Measurements from ENCODE around the gene MTERF2.

The MTERF2 gene

GRCh38 chr12:106986135-106986534 is 811 bp downstream of the MTERF2 start:
- DNase-seq: no peak

- no peak for DNase-seq
Observed at GRCh38 chr12:106985479-106985878, 1.5 kb downstream of the MTERF2 start.

DNA sequence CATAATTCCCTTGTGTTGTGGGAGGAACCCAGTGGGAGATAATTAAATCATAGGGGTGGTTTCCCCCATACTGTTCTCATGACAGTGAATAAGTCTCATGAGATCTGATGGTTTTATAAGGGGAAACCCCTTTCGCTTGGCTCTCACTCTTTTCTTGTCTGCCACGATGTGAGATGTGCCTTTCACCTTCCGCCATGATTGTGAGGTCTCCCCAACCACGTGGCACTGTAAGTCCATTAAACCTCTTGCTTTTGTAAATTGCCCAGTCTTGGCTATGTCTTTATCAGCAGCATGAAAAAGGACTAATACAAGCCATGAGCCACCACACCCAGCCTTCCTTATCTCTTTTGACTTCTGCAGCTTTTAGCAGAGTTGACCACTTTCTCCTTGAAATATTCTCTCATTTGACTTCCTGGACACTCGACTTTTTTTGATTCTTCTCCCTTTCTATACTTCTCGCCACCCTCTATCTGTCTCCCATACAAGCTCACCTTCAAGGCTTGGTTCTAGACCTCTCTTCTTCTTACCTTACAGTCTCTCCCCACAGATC is 2.3 kb downstream of the MTERF2 start:
- peak; percentile 88 for DNase-seq

DNA sequence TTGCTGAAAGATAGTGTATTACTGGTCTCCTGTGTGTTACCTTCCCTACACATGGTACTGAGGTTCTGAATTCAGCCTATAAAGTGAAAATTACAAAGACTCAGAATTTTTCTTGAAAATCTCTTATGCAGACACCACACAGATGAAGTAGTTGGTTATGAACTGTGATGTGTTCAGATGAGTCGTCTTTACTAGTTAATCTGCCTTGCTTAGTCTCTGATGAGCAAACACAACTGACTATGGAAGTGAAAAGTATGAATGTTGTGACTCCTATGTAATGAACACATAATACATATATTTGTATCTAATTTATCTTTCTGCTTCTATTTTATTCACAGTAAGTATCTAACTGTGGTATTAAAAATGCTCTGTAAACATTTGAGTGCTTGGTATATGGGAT is 4.7 kb downstream of the MTERF2 start:
- no peak for DNase-seq

DNA sequence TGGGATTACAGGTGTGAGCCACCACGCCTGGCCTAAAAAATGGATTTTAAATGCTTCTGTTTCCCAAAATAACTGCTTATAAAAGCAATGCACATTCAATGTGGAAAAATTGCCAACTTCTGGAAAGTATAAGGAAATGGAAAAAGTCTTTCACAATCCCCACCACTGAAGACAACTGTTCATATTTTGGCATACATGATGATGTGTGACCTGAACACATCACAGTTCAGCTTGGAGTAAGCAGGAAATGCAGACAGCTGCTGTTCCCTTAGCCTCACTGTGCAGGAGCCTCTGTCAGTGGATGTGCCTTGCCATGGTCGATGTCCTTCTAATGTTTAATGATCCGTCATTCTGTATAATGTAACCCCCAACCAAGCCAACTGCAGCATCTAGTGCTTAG is 5.2 kb downstream of the MTERF2 start:
- no peak for DNase-seq

GRCh38 chr12:106980944-106981343 is 6.0 kb downstream of the MTERF2 start:
- DNase-seq: no peak

DNA sequence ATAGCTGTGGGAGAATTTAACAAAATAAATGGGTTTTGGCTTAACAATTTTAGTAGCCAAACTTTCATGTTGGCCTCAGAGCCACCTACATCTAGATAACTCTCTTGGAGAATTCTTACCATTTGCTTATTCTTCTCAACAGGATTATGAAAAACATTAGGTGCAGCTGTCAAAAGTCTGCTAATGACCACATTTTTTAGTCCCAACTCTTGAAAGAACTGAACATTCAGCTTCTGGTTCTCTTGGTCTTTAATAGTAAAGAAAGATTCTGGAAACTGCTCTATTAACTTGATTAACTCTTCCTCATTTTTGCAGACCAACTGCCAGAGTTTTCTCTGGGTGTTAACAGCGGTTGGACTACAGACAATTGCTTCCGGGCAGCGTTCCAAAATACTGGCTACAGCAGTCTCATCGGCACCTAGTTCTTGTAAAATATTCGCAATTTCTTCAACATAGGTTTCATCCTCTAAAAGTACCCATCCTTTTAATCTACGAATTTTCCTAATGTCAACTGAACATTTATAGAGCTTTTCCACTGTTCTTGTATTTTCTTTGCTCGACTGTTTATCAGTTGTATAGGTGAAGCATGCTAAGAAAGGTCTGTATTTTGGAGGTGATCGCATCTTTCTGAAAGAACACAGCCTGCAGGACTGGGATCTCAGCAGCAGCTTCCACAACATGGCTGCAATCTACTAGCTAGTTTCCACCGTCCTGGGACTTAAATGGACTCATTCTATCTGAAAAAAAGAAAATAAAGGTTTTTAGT is 8.7 kb downstream of the MTERF2 start:
- no peak for DNase-seq

GRCh38 chr12:106976668-106977067 is 10.3 kb downstream of the MTERF2 start:
- DNase-seq: no peak

DNA sequence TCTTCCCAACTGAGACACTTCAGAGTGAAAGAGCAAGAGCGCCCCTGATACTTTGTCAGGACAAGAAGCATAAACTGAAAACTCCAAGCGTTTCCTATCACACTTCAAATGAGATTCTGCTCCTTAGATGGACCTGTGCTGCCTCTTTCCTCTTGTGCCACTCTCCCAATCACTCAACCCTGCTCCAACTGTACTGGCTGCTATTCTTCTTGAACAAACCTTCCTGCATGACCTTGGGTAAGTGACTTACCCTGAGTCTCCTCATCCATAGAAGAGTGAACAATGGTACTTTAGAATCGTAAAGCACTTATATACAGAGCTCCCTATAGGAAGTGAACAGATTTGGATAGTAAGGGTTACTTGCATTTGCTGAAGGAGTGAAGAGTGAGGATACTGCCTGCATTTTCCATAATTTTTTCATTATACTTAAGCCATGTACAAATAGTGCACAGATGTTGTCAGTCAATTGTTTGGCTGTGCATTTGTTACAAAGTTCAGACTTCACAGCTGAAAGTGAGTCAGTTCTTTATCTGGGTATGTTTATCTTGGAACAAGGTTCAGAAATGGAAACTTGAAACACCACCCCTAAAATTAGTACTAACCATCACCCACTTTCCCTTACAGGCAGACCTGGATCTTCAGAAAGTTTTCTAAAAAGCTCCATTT is 10.8 kb downstream of the MTERF2 start:
- DNase-seq: peak; percentile 23

DNA sequence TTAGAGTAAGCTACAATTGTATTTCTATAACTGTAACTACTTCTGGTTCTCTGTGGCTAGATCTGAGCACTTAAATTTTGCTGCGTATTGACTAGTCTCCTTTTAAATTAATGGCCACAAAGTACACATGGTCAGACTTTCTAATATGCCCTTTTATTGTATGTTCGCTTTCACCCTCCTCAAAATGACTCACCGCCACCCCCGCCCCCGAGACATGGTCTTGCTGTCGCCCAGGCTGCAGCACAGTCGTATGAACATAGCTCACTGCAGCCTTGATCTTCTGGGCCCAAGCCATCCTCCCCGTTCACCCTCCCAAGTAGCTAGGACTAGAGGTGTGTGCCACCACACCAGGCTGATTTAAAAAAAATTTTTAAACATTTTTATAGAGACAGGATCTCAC is 11.8 kb downstream of the MTERF2 start:
- DNase-seq: no peak

- no peak for DNase-seq
Observed at GRCh38 chr12:106974511-106974910, 12.4 kb downstream of the MTERF2 start.

- no peak for DNase-seq
Observed at GRCh38 chr12:106973545-106973944, 13.4 kb downstream of the MTERF2 start.

- DNase-seq: no peak
Observed at GRCh38 chr12:106971065-106971464, 15.9 kb downstream of the MTERF2 start.

DNA sequence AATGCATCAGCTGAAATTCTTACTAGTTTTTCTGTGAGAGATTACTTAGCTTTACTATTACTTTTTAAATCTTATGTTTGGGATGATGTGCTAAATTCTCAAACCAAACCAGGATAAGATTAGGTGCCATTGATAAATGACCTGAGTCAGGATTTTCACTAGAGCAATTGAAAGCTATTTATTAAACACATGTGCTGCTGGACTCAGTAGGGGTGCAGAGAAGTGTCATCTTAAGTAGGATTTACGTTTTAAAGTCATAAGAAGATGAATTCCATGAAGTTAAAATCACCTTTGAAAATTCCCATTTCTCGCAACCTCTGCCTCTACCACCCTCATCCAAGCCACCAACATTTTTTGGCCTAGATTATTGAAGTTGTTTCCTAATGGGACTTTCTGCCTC is 22.4 kb downstream of the MTERF2 start:
- DNase-seq: no peak

DNA sequence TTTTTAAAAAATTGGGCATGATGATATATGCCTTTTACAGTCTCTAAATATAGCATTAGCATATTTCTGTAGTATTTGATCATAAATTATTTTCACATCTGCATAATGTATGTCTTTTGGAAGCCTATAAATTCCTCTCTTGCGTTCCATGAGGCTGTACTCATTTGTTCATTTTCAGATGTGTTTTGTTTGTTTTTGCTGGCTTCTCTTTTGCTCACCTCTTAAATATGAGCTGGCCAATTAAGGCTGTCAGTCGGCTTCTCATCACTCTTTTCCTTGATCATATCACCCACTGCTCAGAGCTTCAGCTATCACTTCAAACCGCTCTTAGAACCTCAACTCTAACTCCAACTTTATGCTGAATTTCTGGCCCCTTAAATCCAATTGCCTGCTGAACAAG is 24.7 kb downstream of the MTERF2 start:
- no peak for DNase-seq

GRCh38 chr12:106960443-106960842 is 26.5 kb downstream of the MTERF2 start:
- no peak for DNase-seq

DNA sequence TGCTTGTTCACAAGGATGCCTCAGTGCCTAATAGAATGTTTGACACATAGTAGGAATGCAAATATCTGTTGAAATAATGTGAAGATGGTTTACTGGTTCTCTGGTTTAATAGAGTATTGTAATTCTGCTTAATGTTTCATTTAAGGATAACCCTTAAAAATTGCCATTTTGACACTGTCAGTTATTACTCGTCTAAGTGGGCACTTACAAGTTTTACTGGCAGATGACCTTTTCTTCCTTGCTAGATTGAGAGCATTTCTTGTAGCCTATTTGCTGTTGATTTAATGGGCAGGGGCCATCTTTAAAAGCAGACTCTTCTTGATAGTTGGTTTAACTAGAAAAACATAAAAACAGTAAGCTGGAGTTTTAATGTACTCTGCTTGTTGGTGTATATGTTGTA is 29.4 kb downstream of the MTERF2 start:
- DNase-seq: peak; percentile 15

DNA sequence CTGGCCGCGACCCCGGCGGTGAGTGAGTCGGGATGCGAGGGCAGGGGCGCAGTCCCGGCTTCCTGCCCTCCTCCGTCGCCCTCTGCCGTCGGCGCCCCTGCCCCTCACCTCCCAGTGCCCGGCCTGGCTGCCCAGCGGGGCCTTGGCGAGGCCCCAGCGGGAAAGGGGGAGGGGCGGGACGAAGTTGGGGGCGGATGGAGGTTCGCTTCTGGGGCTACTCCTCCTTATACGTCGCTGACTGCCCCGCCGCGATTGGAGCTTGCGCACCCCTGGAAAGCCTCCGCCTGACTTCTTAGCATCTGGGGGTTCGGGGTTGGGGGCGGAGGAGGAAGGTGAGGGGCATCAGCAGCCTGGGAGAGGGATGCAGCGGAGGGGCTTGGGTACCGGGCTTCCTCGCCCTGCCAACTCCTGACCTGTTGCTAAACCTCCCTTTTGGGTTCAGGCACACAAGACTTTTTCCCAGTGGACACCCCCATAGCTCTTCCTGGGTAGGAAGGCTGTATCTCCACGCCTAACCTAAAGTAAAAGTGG is 30.8 kb downstream of the MTERF2 start:
- peak; percentile 67 for DNase-seq

GRCh38 chr12:106955377-106956047 is 31.4 kb downstream of the MTERF2 start, which contains the start of gene TMEM263:
Gene TMEM263 (plus strand): TSS chr12:106955907. CDS start chr12:106967117, 11,210 bp downstream.
- DNase-seq: peak; percentile 93

GRCh38 chr12:106954462-106955376 is 32.2 kb downstream of the MTERF2 start:
- no peak for DNase-seq

DNA sequence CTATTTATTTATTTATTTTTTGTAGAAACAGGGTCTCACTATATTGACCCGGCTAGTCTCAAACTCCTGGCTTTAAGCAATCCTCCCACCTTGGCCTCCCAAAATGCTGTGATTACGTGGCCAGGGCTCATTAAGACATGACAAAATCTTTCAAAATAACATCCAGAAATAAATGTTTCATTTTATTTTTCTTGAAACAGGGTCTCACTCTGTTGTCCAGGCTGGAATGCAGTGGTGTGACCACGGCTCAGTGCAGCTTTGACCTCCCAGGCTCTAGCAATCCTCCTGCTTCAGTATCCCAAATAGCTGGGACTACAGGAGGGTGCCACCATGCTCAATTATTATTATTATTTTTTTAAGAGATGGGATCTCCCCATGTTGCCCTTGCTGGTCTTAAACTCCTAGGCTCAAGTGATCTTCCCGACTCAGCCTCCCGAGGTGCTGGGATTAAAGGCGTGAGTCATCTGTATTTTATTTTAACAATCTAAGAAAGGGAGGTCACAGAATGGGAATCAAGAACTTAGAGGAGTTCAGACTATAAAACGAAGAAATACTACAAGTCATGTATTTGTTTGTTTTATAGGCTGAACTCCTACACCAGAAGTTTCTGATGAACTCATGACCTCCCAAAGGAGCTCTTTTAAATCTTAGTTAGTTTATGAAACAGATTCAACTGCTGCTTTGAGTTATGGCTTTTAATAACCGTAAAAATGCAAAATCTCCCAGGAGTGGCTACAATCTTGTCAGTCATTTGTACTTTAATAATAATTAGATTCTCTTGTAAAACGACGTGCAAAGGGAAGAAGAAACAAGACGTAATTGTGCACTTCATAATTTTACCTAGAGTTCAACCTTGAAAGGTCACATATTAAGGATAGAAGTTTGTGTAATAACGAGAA is 33.3 kb downstream of the MTERF2 start:
- no peak for DNase-seq

All from hematopoietic multipotent progenitor cell treated with erythropoietin and hydrocortisone succinate and interleukin-3 and kit ligand, for 6 days (in vitro differentiated cells).